ENCODE measurements around the gene GNAS. TPM values are rescaled to one million over a fixed set of nuclear protein-coding genes. Genes with fewer than 3 reads are reported as not detected.

GNAS gene
- total and polyA plus RNA-seq, 9 of the 15 experiments (the other 6 are each of a cell fraction or from before 2014, with no cell fraction given), result 128 to 648 (median 266) TPM

- TF ChIP-seq, protein P1, sequence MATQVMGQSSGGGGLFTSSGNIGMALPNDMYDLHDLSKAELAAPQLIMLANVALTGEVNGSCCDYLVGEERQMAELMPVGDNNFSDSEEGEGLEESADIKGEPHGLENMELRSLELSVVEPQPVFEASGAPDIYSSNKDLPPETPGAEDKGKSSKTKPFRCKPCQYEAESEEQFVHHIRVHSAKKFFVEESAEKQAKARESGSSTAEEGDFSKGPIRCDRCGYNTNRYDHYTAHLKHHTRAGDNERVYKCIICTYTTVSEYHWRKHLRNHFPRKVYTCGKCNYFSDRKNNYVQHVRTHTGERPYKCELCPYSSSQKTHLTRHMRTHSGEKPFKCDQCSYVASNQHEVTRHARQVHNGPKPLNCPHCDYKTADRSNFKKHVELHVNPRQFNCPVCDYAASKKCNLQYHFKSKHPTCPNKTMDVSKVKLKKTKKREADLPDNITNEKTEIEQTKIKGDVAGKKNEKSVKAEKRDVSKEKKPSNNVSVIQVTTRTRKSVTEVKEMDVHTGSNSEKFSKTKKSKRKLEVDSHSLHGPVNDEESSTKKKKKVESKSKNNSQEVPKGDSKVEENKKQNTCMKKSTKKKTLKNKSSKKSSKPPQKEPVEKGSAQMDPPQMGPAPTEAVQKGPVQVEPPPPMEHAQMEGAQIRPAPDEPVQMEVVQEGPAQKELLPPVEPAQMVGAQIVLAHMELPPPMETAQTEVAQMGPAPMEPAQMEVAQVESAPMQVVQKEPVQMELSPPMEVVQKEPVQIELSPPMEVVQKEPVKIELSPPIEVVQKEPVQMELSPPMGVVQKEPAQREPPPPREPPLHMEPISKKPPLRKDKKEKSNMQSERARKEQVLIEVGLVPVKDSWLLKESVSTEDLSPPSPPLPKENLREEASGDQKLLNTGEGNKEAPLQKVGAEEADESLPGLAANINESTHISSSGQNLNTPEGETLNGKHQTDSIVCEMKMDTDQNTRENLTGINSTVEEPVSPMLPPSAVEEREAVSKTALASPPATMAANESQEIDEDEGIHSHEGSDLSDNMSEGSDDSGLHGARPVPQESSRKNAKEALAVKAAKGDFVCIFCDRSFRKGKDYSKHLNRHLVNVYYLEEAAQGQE (IDR thresholded peaks at IDR 0.05; ENCODE audit: borderline replicate concordance), result peak; percentile 26
- TF ChIP-seq, protein P1 (CRISPR knock-in tag; IDR thresholded peaks at IDR 0.05; ENCODE audit: low read depth), result no peak
- no peak for TF ChIP-seq GATAD2B (IDR thresholded peaks at IDR 0.05; ENCODE audit: borderline replicate concordance)
- no peak for TF ChIP-seq NR2C1 (IDR thresholded peaks at IDR 0.05)
- no peak for TF ChIP-seq NR2C1 (tag; IDR thresholded peaks at IDR 0.05)
- TF ChIP-seq PHF21A (IDR thresholded peaks at IDR 0.05; ENCODE audit: borderline replicate concordance, low read depth), result no peak
- peak; percentile 27; the same call in 1 of the 2 replicates for TF ChIP-seq PBX2 (CRISPR knock-in tag; IDR thresholded peaks at IDR 0.05; ENCODE audit: low read depth)
- TF ChIP-seq PBX2 (tag; conservative IDR thresholded peaks at IDR 0.05; ENCODE audit: low read depth), result peak; percentile 76
- TF ChIP-seq MYBL2 (IDR thresholded peaks at IDR 0.05; ENCODE audit: low read depth), result no peak
- TF ChIP-seq MYBL2 (CRISPR knock-in tag; IDR thresholded peaks at IDR 0.05; ENCODE audit: borderline replicate concordance), result no peak
- no peak for TF ChIP-seq ZNF140 (CRISPR knock-in tag; IDR thresholded peaks at IDR 0.05)
- no peak for TF ChIP-seq CEBPZ (IDR thresholded peaks at IDR 0.05; ENCODE audit: borderline replicate concordance, low read depth, low read length)
Measured at GRCh38 chr20:58822149-58822548, 30.4 kb upstream of the GNAS start (continued).
